Esophagus muscularis mucosa (tissue), 4 donors: ENCODE measurements around the gene SIAH3. TPM values are rescaled to one million over a fixed set of nuclear protein-coding genes. Genes with fewer than 3 reads are reported as not detected.

Experiments
- DNase-seq: peaks from one replicate; pipeline ENCODE4 v3.0.0-alpha.2; 2017; ENCODE audit errors: extremely low spot score
- H3K27ac ChIP-seq, 4 donors: fragments of 200-600 bp; sonication (generic); replicated peaks in 1 of 4; 1 replicate in 3 of 4; 2 replicates in 1 of 4; pipeline ENCODE4 v1.5.1; 2016 to 2019; ENCODE audit warnings: mild to moderate bottlenecking in 1 of 4
- H3K27me3 ChIP-seq, 4 donors: fragments of 200-600 bp; sonication (generic); one replicate each; pipeline versions ENCODE4 v1.5.1 to v1.6.0; 2016 to 2019
- H3K36me3 ChIP-seq, 4 donors: fragments of 200-600 bp; sonication (generic); one replicate each; pipeline ENCODE4 v1.5.1; 2016 to 2019
- H3K4me1 ChIP-seq, 4 donors: fragments of 200-600 bp; sonication (generic); one replicate each; pipeline ENCODE4 v1.5.1; 2016 to 2019
- H3K4me3 ChIP-seq, 4 donors: fragments of 200-600 bp; sonication (generic); 1 replicate in 2 of 4; 2 replicates in 2 of 4; pipeline ENCODE4 v1.5.1; 2016 to 2019; ENCODE audit warnings: mild to moderate bottlenecking in 4 of 4, moderate library complexity in 1 of 4
- H3K9me3 ChIP-seq, 4 donors: fragments of 200-600 bp; sonication (generic); 1 replicate in 3 of 4; 2 replicates in 1 of 4; pipeline ENCODE4 v1.5.1; 2016 to 2019
- CTCF ChIP-seq, 3 experiments: fragments of 200-600 bp in 2 of 3; fragments of 450-650 bp in 1 of 3; sonication (generic) in 2 of 3; IDR thresholded peaks; one replicate each; pipeline ENCODE4 v1.5.1; 2017 to 2019; ENCODE audit warnings: antibody characterized with exemption in 3 of 3, mild to moderate bottlenecking in 2 of 3, moderate library complexity in 1 of 3
- EP300 ChIP-seq: sonication (generic); formaldehyde crosslinking; IDR thresholded peaks from one replicate; pipeline ENCODE4 v1.6.1; 2017; ENCODE audit warnings: antibody characterized with exemption
- POLR2A ChIP-seq: fragments of 450-650 bp; IDR thresholded peaks from one replicate; pipeline ENCODE4 v1.6.1; 2017; ENCODE audit warnings: antibody characterized with exemption, moderate library complexity, mild to moderate bottlenecking, low read depth
- POLR2AphosphoS5 ChIP-seq, 2 donors: sonication (generic); formaldehyde crosslinking; IDR thresholded peaks; one replicate each; pipeline ENCODE4 v1.6.1; 2017; ENCODE audit warnings: antibody characterized with exemption in 2 of 2
- WGBS: methylation state at CpG from one replicate; pipeline ENCODE4 v1.1.5; 2018; 5-methylcytosine and 5-hydroxymethylcytosine counted together
- intact Hi-C: fragments of 100-400 bp; cut with DNase I; formaldehyde crosslinking; loops from one replicate; pipeline ENCODE4 v1.15.1; 2023
- total RNA-seq, 4 donors: library from RNA; depleted of rRNA; stranded (reverse); fragments of >200 nt; gene quantifications; one replicate each; pipeline versions ENCODE4 v1.1.0 to v1.2.1, GENCODE V29; 2016

Gene SIAH3
- total RNA-seq, 4 donors from 2014 or later = not detected

- Histone ChIP-seq H3K4me1 (no peaks in the 10 kb centered on the region), H3K36me3 (no peaks in the 10 kb centered on the region), H3K9me3 (peaks cover 0 to 3% (median under 1%) of the 10 kb centered on the region in 4 donors), H3K27me3 (no peaks in the 10 kb centered on the region), H3K4me3 (no peak overlapping the region), H3K27ac (no peak overlapping the region)
- TF ChIP-seq CTCF (IDR thresholded peaks at IDR 0.05) = no peak
- no peak for TF ChIP-seq POLR2AphosphoS5 (IDR thresholded peaks at IDR 0.05)
- TF ChIP-seq EP300 = no peak
- no peak for TF ChIP-seq POLR2A
- no peak for DNase-seq
- intact Hi-C loops = no loop called here
Observed at GRCh38 chr13:45751885-45752284, 99.7 kb downstream of the SIAH3 start.

GRCh38 chr13:45750566-45750965, 101.0 kb downstream of the SIAH3 start:
- no peak for TF ChIP-seq CTCF (IDR thresholded peaks at IDR 0.05)
- no peak for TF ChIP-seq EP300
- WGBS = 90% methylated on average over 3 of the region's 3 CpGs
- Histone ChIP-seq H3K27me3 (no peaks in the 10 kb centered on the region), H3K9me3 (no peaks in the 10 kb centered on the region), H3K4me3 (no peak overlapping the region), H3K36me3 (no peaks in the 10 kb centered on the region), H3K4me1 (no peaks in the 10 kb centered on the region), H3K27ac (no peak overlapping the region)
- no peak for DNase-seq
- intact Hi-C loops = no loop called here

- no peak for DNase-seq
- Histone ChIP-seq H3K9me3 (no peaks in the 10 kb centered on the region), H3K27me3 (no peaks in the 10 kb centered on the region), H3K4me3 (no peak overlapping the region), H3K36me3 (no peaks in the 10 kb centered on the region), H3K27ac (no peak overlapping the region), H3K4me1 (no peaks in the 10 kb centered on the region)
- WGBS = 50% methylated on average over 12 of the region's 13 CpGs
- intact Hi-C loops = no loop called here
- no peak for TF ChIP-seq EP300
- no peak for TF ChIP-seq POLR2A
- TF ChIP-seq CTCF (IDR thresholded peaks at IDR 0.05) = no peak
- TF ChIP-seq POLR2AphosphoS5 (IDR thresholded peaks at IDR 0.05) = no peak
Observed at GRCh38 chr13:45748941-45749759, 102.4 kb downstream of the SIAH3 start.

GRCh38 chr13:45747071-45747470, 104.5 kb downstream of the SIAH3 start:
- intact Hi-C loops = no loop called here
- Histone ChIP-seq H3K27ac (no peak overlapping the region), H3K4me3 (no peak overlapping the region), H3K27me3 (no peaks in the 10 kb centered on the region), H3K4me1 (no peaks in the 10 kb centered on the region), H3K36me3 (no peaks in the 10 kb centered on the region), H3K9me3 (no peaks in the 10 kb centered on the region)
- 92% methylated on average over 2 of the region's 2 CpGs for WGBS
- TF ChIP-seq POLR2AphosphoS5 (IDR thresholded peaks at IDR 0.05) (no peak), CTCF (IDR thresholded peaks at IDR 0.05) (no peak), POLR2A (no peak), EP300 (no peak)
- no peak for DNase-seq

GRCh38 chr13:45744979-45745378, 106.6 kb downstream of the SIAH3 start:
- H3K4me3 ChIP-seq = no peak overlapping the region

More at GRCh38 chr13:45744979-45745378, 106.6 kb downstream of the SIAH3 start:
- TF ChIP-seq POLR2A (no peak), CTCF (IDR thresholded peaks at IDR 0.05) (no peak), EP300 (no peak), POLR2AphosphoS5 (IDR thresholded peaks at IDR 0.05) (no peak)
- DNase-seq = no peak
- H3K27ac ChIP-seq = no peak overlapping the region
- no peaks in the 10 kb centered on the region for H3K36me3 ChIP-seq
- H3K27me3 ChIP-seq = no peaks in the 10 kb centered on the region
- WGBS = 90% methylated on average over 3 of the region's 3 CpGs
- H3K9me3 ChIP-seq = no peaks in the 10 kb centered on the region
- H3K4me1 ChIP-seq = no peaks in the 10 kb centered on the region
- intact Hi-C loops = no loop called here
